ENCODE data around the gene SETD9. TPM values are rescaled to one million over a fixed set of nuclear protein-coding genes. Genes with fewer than 3 reads are reported as not detected.
A peak's percentile ranks its signal among the peaks of the same experiment; 100 is the strongest.

The SETD9 gene
- total RNA-seq, 2 experiments from 2014 or later = 1.6 to 2.3 TPM

- CTCF ChIA-PET = no interaction called here
- peaks cover 8% of the 10 kb centered on the region for H3K4me1 Mint-ChIP-seq (ENCODE audit: low read depth)
Observed at GRCh38 chr5:56881571-56881970, 27.8 kb upstream of the SETD9 start.

GRCh38 chr5:56893251-56893951, 16.0 kb upstream of the SETD9 start:
- Mint-ChIP-seq H3K9me3 (no peaks in the 10 kb centered on the region), H3K4me3 (no peak overlapping the region), H3K27me3 (no peaks in the 10 kb centered on the region), H3K4me1 (ENCODE audit: low read depth) (peaks cover 5% of the 10 kb centered on the region), H3K27ac (peak overlapping the region; percentile 6), H3K36me3 (ENCODE audit: low read depth) (peaks cover 86% of the 10 kb centered on the region)
- H3K36me3 ChIP-seq (ENCODE audit: insufficient read depth, low read length) = peaks cover 62% of the 10 kb centered on the region
- no peaks in the 10 kb centered on the region for H3K27me3 ChIP-seq (ENCODE audit: control insufficient read depth in 1 of 2, insufficient read depth in 2 of 2, low read length in 2 of 2)
- no peak for TF ChIP-seq CTCF (IDR thresholded peaks at IDR 0.05)
- intact Hi-C loops (cut with DNase I, micrococcal nuclease) = no loop called here
- H3K27ac ChIP-seq (ENCODE audit: low read depth in 1 of 2, low read length in 2 of 2) = no peak overlapping the region
- DNase-seq = no peak
- ChIA-PET CTCF (no interaction called here), POLR2A (interaction anchor here (0.6 to 1.7 kb wide), 2 partner anchors 16 to 77 kb away, joined by 4 to 5 read pairs; partner anchors contain the start of gene SETD9)
- H3K4me3 ChIP-seq (ENCODE audit: low read length) = no peak overlapping the region
- H3K4me1 ChIP-seq (ENCODE audit: insufficient read depth, low read length) = no peaks in the 10 kb centered on the region
- no peaks in the 10 kb centered on the region for H3K9me3 ChIP-seq (ENCODE audit: control insufficient read depth in 1 of 2, insufficient read depth in 1 of 2, low read length in 2 of 2)
- no peak for ATAC-seq (ENCODE audit: poor library complexity)

More at GRCh38 chr5:56881571-56881970, 27.8 kb upstream of the SETD9 start:
- Histone ChIP-seq H3K4me3 (ENCODE audit: low read length) (no peak overlapping the region), H3K27me3 (ENCODE audit: control insufficient read depth in 1 of 2, insufficient read depth in 2 of 2, low read length in 2 of 2) (no peaks in the 10 kb centered on the region), H3K4me1 (ENCODE audit: insufficient read depth, low read length) (no peaks in the 10 kb centered on the region), H3K27ac (ENCODE audit: low read depth in 1 of 2, low read length in 2 of 2) (no peak overlapping the region), H3K9me3 (ENCODE audit: control insufficient read depth in 1 of 2, insufficient read depth in 1 of 2, low read length in 2 of 2) (no peaks in the 10 kb centered on the region), H3K36me3 (ENCODE audit: insufficient read depth, low read length) (peaks cover 98% of the 10 kb centered on the region)
- no peak for ATAC-seq (ENCODE audit: poor library complexity)
- Mint-ChIP-seq H3K36me3 (ENCODE audit: low read depth) (peaks cover 99% of the 10 kb centered on the region), H3K27ac (peak overlapping the region; percentile 45), H3K9me3 (no peaks in the 10 kb centered on the region), H3K4me3 (no peak overlapping the region), H3K27me3 (no peaks in the 10 kb centered on the region)
- no peak for TF ChIP-seq CTCF (IDR thresholded peaks at IDR 0.05)
- intact Hi-C loops (cut with DNase I, micrococcal nuclease) = loop anchor here in 1 of 2 experiments (2.0 kb wide), 1 partner anchor 17 kb away; no protein-coding TSS in a partner anchor
- no peak for DNase-seq
- POLR2A ChIA-PET = no interaction called here

- no peaks in the 10 kb centered on the region for H3K27me3 ChIP-seq (ENCODE audit: control insufficient read depth in 1 of 2, insufficient read depth in 2 of 2, low read length in 2 of 2)
- H3K4me3 Mint-ChIP-seq = no peak overlapping the region
- ChIA-PET POLR2A (interaction anchor here (1.7 kb wide), 1 partner anchor 323 kb away, joined by 5 read pairs; no protein-coding TSS in a partner anchor), CTCF (interaction anchor here (1.0 to 1.2 kb wide), 3 partner anchors 9 to 1564 kb away, joined by 3 read pairs; no protein-coding TSS in a partner anchor)
- peaks cover 4% of the 10 kb centered on the region for H3K4me1 ChIP-seq (ENCODE audit: insufficient read depth, low read length)
- H3K27me3 Mint-ChIP-seq = no peaks in the 10 kb centered on the region
- peaks cover 33% of the 10 kb centered on the region for H3K36me3 ChIP-seq (ENCODE audit: insufficient read depth, low read length)
- no peak for DNase-seq
- peaks cover 52% of the 10 kb centered on the region for H3K36me3 Mint-ChIP-seq (ENCODE audit: low read depth)
- no peak overlapping the region for H3K27ac Mint-ChIP-seq
- H3K9me3 Mint-ChIP-seq = no peaks in the 10 kb centered on the region
- H3K27ac ChIP-seq (ENCODE audit: low read depth in 1 of 2, low read length in 2 of 2) = no peak overlapping the region
- intact Hi-C loops (cut with DNase I, micrococcal nuclease) = no loop called here
- peaks cover 5% of the 10 kb centered on the region for H3K4me1 Mint-ChIP-seq (ENCODE audit: low read depth)
- no peak for TF ChIP-seq CTCF (IDR thresholded peaks at IDR 0.05)
- H3K4me3 ChIP-seq (ENCODE audit: low read length) = no peak overlapping the region
- no peaks in the 10 kb centered on the region for H3K9me3 ChIP-seq (ENCODE audit: control insufficient read depth in 1 of 2, insufficient read depth in 1 of 2, low read length in 2 of 2)
- ATAC-seq (ENCODE audit: poor library complexity) = no peak
Observed at GRCh38 chr5:56896763-56897162, 12.6 kb upstream of the SETD9 start.
